GM19452 (cell line): ENCODE data around the gene BTBD16.

Source experiments
- ATAC-seq: cut with Tn5 transposase; IDR thresholded peaks from one replicate; pipeline ENCODE4 v1.9.1; 2021; ENCODE audit not compliant: unreplicated experiment

BTBD16 gene

DNA sequence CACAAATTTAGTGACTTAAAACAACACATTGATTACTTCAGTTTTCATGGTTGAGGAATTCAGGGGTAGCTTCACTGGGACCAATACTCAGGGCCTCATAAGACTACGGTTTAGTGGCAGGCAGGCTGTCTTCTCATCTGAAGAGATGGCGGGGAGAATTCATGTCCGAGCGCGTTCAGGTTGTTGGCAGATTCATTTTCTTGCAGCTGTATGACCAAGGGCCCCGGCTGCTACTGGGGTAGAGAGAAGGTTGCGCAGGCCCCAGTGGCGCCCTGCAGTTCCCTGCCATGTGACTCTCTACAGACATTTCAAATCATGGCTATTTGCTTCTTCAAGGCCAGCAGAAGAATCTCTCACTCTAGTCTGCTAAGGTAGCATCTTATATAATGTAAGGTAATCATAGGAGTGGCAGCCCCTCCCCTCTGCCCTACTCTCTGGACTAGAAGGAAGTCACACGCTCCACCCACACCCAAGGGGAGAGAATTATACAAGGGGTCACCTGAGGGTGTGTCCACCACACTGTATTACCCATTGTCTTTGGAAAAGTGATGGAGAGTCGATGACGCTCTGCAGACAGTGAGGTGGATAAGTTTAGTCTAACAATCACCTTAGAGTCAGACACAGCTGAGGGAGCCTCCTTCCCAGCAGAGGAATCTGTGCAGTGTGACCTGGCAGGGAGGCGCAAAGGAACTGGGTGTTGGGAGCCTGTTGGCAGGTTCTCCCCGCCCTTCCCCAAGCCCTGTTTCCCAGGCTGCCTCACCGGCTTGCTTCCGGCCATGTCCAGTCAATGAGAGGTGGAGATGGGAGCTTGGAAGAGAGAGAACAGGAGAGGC, 67.7 kb downstream of the BTBD16 start:
- no peak for ATAC-seq

DNA sequence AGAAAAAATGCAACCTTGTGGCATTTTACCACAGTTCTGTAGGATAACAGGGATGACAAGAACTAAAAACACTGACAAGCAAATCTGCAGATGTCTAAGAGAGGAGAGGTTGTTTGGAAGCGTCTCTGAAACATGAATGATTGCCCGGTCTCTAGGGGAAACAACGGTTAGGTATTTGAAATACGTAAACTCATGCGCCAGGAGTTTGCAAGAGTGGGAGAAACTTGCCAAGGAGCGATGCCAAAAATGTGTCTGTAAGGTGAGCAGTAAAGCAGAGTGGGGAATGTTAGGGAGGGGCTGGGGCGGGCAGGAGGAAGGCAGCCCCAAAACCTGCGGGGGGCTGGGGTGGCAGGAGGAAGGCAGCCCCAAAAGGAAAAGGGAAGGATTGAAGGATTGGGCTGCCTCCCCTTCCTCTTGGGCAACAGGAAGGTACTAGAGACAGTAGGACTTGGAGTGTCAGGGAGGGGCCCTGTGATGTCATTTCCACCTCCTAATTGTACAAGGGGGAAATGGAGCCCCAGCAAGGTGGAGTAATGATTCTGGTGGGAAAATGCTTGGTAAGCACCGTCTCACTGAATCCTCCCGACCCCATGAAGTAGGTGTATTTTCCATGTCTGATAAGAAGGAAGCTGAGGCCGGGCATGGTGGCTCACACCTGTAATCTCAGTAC, 70.2 kb downstream of the BTBD16 start:
- no peak for ATAC-seq

DNA sequence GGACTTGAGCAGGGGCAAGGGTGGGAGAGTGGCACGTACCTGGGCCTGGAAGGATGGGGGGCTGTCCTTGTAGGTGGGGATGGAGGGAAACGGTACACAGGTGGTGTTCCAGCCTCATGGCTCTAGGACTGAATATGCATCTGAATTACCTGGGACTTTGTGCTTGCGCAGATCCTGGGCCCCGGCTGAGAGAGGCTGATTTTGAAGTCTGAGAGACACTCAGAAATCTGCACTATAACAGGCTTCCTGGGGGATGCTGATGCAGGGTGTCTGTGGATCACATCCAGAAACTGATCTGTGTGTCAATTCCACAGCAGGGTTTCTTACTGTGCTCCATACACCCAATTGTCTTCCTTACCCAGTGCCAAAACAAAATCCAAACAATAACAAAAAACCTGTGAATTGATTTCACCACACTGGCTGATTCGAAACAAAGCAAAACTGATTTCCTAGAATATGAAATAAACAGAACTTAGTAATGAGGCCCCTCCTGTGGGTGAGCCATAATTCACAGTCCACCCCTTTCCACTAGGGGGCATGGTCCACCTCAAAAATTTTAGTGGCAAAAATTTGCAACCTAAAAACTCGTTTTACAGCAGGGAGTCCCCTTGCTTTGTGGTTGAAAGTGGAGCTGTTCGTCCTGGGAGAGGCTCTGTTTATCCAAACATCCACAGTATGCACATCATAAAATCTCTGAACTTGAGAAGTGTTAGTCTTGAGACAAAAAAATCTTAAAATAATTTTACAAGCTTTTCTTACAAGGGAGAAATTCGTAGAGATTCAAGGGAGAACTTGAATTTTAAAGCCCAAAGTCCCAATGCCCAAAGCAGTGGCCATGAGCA, 71.4 kb downstream of the BTBD16 start:
- no peak for ATAC-seq

DNA sequence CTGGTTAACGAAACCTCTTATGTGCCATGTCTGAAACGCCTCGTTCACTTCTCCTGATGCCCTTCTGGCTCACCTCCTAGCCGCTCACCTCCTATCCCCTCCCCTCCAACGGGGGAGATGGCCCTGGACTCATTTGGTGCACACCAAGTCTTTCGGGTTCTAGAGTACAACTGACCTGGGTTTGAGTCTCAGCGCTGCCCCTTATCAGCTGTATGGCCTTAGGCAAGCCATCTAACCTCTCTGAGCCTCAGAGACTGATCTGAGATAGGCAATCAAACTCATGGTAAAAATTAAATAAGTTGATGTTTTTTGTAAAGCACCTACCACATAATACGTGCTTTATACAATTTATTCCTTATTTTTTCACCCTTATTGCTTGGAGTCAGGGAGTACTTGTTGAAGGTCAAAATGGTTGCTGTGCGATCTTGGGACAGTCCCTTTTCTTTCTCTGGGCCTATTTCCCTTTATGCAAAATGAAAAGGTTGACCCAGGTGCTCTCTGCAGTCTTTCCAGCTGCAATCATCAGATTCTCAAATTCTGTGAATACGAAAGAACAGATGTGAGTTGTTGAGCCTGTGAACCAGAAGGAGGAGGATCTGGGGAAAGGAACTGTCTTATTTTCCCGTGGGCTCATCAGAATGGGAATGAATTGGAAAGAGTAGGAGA, 72.2 kb downstream of the BTBD16 start:
- no peak for ATAC-seq

DNA sequence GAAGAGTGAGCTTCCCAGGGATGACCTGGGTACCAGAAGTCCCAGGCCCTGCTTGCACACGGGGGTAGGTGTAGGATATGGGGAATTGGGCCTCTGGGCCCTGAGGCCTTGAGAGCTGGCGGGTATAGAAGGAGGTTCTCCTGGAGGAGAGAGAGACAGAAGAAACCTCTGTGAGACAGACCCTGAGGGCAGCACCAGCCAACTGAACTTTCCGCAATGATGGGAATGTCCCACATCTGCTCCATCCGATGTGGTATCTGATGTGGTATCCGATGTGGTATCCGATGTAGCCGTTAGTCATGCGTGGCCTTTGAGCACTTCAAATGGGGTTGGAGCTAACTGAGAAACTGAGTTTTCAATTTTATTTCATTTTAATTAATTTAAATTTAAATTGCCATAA, 72.8 kb downstream of the BTBD16 start:
- ATAC-seq, result no peak

DNA sequence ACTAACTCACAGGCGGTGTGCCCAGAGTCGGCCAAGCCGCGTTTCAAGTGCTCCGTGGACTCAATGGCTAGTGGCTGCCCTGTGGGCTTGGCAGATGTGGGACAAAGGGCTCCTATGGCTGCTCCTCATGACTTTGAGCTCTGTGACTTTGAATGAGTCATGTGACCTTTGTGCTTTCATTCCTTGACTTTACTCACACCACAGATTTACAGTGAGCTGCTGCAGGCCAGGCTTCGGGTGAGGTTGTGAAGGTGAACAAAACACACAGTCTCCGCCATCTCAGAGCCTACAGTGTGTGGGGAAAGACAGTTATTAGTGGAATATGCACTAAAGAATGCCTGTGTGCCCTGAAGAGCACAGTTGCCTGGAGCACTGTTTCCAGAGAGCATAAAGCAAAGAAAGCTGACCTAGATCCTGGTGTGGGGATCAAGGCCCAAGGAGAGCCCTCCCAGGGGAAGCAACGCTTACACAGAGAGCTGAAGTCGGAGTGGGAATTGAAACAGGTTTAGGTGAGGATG, 73.7 kb downstream of the BTBD16 start:
- ATAC-seq, result no peak

DNA sequence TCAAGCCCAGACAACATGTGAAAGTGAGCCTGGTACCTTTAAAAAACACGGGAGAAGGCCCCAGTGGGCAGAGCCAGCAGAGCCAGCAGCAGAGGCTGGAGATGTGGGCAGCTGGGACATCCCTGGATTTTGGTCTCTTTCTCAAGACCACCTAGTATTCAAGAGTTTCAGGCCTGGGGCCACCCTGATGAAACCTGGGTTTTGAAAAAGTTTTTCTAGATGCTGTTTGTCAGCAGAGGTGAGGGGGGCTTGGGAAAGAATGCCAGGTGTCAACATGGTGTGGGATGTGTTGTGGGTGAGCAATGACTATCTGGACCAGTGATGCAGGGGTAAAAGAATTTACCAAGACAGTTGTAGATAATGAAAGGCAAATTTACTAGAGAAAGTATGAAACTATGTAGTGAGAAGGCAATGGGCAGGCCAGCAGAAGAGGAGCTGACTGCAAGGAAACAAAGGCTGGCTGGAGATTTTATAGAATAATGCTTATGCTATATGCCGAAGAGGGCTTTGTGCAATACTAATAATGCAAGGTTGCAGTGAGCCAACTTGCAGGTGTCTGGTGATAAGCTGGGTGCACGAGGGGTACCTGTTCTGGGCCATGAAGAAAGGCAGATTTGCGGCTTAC, 75.3 kb downstream of the BTBD16 start:
- ATAC-seq, result no peak

DNA sequence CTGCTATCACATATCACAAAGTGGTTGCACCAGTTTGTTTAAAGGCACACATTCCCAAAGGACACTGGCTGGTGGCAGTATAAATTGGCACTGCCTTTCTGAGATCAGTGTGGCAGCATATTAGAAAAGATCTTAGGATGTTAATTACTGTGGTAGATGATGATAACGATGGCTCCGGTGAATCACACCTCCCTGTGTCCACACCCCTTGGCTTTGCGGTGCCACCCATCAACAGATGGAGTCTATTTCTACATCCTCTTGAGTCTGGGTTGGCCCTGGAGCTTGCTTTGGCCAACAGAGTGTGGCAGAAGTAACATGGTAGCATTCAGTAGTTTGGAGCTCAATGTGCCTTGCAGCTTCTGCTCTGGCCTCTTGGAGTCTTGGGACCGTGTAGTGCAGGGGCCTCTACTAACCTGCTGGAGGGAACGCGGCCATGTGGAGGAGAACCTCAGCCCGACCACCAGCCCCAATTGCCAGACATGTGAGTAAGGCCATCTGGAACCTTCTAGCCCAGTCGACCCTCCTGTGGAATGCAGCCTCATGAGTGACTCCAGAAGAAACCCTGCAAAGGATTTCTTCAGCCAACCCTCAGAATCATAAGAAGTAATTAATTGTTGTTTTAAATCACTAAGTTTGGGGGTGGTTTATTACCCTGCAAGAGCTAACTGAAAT, 76.2 kb downstream of the BTBD16 start:
- no peak for ATAC-seq

DNA sequence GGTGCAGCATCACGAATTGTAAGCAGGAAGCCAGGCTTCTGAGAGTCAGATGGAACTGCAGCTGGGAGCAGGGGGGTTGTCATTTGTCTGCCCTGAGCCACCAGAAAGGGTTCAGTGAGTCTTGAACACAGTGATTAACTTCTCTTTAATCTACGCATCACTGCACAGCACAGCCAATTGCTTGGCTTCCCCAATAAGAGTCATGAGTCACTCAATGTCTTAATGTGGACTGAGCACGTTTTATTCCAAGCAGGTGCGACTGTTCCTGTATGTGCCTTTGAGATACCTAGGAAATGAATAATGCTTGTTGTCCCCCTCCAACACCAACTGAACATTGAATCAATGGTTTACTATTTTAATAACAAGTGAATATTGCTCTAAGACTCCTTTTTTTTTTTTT, 77.4 kb downstream of the BTBD16 start:
- no peak for ATAC-seq

DNA sequence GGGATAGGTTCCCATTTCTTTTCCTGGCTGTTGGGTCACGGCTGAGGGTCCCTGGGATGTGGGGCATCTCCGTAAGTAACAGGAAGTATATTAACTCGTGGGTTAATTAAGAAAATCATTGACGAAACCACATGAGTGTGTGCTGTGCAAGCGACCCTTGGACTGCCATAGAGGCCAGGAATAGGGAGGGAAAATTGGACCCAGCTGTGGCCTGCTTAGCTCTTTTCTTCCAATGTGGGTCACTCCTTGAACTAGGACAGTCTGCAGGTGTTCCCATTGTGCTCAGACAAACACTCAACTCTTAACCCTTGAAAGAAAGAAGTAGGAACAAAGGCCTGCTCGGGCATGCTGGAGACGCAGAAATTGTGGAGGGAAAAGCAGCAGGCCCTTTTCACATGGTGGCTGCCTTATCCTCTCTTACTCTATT, 77.9 kb downstream of the BTBD16 start:
- no peak for ATAC-seq

DNA sequence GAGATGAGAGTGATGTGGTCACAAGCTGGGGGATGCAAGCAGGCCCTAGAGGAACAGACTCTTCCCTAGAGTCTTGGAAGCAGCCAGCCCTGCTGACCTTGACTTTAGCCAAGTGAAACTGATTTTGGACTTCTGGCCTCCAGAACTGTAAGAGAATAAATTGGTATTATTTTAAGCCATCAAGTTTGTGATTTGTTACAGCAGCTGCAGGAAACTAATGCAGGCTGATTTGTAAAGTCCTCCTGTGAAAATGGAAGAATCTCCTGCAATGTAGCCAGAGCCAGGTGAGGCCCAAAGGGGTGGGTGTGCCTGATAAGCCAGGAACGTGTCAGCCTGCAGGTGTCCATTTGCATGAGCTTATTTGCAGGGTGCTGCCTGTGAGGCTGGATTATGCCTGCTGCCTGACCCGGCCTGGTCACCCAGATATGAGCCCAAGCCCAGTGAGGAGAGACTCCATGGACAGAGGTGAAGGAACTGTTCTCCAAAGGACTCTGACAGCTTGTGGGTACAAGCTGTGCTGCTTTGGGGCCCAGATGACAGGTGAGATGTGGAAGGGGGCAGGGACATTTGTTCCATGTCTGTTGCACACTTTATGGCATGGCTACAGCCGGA, 78.8 kb downstream of the BTBD16 start:
- ATAC-seq, result no peak

DNA sequence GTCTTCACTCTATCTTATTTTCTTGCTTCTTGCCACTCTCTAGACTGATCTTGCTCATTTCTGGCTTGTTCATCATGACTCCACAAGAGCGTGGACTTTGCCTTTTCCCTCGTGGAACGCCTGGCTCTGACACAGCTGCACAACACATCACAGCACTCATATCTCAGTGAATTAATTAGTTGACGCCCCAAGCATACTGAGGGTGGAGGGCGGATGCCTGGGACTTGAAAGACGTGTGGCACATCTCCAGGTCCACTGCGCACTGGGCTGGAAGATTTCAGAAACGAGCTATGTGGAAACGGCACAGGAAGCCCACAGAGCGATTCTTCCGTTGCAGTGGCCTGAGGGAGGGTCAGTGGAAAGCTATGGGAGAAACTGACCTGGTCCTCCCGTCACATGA, 79.8 kb downstream of the BTBD16 start:
- no peak for ATAC-seq

DNA sequence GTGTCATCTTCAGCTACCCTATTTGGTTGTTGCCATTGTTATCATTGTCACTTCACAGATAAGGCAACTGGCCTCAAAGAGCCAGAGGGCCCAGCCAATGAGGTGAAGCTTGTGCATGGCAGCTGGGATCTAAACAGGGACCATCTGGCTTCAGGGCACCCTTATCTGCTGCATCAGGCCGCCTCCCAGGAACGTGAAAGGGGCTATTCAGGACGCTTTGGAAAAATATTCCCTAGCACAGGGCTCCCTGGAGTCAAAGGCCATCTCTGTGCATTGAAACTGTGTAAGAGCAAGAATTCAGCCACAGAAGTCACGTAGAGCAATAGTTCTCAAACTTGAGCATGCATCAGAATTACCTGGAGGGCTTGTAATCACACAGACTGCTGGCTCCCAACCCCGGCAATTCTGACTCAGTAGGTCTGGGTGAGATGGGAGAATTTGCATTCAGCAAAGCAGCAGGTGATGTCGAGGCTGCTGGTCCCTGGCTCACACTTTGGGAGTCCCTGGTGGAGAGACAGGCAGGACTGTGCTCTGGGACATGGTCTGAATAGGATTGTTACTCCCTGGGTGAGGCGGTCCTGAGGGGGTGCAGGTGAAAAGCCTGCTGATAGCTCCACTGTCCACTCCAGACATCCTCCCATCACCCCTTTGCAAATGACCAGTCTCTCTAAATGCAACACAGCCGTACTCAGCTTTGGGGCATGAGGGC, 81.9 kb downstream of the BTBD16 start:
- no peak for ATAC-seq

DNA sequence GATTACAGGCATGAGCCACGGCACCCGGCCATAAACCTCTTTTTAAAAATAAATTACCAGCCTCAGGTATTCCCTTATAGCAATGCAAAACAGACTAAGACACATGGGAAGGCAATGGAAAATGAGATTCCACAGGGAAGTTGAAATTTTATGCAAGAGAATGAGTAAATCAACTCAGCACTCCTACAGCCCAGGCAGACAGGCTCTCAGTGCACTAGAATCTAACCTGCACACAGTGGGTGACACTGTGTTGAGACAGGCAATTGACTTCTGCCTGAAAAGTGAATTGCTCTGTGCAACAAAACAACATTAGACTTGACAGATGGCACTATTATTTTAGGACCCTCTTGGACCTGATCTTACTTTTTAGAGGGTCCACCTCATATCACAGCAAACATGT, 83.3 kb downstream of the BTBD16 start:
- no peak for ATAC-seq

DNA sequence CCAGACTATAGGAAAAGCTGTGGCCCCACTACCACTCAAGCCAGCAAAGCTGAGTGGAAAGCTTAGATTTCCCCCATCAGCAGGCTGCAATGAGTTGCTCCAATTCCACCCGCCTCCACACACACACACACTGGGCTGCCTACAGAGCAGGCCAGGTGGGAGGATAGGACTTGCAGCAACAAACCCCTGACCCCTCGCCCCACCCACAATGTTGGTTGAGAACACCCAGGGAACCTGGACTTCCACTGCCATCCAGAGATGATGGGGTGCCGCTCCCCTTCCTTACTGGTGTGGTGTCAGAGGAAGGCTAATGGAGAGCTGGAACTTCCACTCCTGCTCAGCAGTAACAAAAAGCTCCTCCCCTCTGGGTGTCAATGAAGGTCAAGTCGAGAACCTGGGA, 86.6 kb downstream of the BTBD16 start:
- no peak for ATAC-seq

DNA sequence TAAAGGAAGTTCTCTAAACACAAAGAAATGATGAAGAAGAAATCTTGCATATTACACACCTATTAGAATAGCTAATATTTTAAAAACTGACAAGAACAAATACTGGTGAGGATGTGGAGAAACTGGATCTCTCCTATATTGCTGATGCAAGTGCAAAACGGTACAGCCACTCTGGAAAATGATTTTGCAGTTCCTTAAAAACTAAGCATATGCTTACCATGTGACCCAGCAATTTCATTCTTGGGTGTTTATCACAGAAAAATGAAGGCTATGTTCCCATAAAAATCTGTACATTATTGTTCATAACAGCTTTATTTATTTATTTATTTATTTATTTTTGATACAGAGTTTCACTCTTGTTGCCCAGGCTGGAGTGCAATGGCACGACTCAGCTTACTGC, 88.5 kb downstream of the BTBD16 start:
- no peak for ATAC-seq

DNA sequence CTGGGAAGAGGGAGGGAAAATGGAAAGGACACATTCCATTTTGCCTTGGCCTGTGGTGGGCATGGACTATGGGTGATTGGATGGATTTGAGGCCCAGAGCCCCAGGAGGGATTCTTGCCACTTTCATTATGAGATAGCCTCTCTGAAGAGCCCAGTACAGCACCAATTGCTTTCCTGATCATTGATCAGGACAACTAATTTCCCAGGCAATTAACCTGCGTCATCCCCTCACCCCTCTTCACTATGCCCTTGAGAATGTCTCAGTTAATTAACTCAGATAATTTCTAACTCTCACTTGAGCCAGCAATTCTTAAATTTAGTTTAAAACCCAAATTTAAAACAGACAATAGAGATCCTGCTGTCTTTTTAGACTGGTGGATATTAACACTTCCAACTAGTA, 90.0 kb downstream of the BTBD16 start:
- no peak for ATAC-seq

DNA sequence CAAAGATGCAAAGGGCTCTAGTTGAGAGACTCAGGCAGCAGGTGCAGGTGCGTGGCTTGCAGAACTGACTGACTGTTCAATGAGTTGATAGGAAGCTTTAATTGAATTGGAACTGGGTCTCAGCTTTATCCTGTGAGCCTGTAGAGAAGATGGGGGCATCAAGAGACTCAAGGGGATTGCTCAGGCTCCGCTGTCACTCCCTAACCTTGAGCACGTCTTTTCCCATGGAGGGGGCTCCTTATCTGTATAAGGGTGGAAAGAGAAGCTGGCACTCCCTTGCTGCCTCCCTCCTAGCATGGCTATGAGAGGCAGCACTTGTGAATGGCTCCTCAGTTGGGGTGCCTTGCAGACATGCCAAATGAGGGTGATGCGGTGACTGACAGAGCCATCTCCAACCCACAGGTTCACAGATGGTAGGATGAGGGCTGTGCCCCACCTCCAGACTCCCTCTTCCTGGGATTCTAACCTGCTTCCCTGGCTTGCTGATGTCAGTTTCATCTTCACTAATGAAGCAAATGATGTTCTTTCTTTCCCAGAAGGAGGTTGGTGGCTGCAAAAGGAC, 91.0 kb downstream of the BTBD16 start:
- no peak for ATAC-seq

DNA sequence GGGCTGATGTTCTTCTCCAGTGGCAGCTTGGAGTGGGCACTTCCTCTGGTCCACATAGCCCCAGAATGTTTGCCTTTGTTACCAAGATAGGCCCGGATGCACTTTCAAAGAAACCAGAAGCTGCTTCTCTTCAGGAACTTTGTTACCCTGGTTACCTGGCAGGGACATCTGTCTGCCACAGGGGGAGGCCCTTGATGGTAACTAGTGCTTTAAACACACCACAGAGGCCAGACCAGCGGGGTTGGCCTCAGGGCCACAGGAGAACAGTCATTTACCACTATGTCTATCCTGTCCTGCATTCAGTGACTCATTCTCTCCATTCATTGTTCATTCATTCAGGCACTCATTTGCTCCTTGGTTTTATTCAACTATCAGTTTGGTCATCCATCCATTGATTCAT, 91.5 kb downstream of the BTBD16 start:
- ATAC-seq, result no peak
